Activated T-cell treated with anti-CD3 and anti-CD28 coated beads, Interleukin-2, amount 50 U/mL, for 1 hour (primary cell): ENCODE data around the gene TMEM50A.
"Not testable (repeated sequence)": the region's sequence is repeated elsewhere in the genome, so short reads cannot be mapped to it uniquely, and the experiment has no call there.

ENCODE experiments used
- DNase-seq: peaks from one replicate; pipeline ENCODE4 v3.0.0-alpha.2; 2020

Gene TMEM50A

DNA sequence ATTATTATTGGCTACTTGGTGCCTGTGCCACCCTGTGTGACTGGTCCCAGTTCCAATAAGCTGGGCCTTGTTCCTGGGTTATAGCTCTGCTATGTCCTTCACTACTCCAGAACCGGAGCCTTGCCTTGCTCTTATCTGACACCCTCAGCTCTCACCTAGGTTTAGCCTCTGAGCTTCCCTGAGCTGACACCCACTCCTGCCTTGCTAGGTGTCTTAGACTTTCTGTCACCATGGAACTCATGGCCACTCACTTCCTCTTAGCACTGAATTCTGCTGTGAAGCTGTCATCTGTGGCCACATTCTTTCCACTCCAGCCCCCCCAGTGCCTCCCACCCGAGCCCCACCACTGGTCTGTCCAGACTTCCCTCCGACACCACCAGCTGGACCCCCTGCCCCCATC lies 51.6 kb downstream of the TMEM50A start:
- not testable (repeated sequence) for DNase-seq

- no peak for DNase-seq
These were observed 54.7 kb downstream of the TMEM50A start for GRCh38 chr1:25392841-25393240.

- DNase-seq: not testable (repeated sequence)
These were observed 59.4 kb downstream of the TMEM50A start for GRCh38 chr1:25397549-25397948.

DNA sequence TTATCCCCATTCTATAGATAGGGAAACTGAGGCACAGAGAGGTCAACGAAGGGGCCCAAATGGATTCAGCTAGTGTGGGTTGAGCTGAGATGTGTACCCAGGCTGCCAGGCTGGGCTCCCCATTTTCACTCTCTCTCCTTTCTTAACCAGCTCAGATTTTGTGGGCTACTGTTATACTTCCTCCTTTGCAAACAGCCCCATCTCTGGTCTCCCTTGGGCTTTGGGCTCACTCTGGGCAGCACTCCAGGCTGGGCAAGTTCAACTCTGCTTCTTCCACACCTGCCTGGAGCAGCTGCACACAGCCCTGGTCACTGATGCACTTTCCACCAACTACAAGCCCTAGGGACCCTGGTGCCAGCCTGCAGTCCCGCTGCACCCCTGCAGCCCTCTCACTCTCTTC lies 59.9 kb downstream of the TMEM50A start:
- not testable (repeated sequence) for DNase-seq

GRCh38 chr1:25402947-25403803 lies 65.0 kb downstream of the TMEM50A start:
- DNase-seq: peak; percentile 29

DNA sequence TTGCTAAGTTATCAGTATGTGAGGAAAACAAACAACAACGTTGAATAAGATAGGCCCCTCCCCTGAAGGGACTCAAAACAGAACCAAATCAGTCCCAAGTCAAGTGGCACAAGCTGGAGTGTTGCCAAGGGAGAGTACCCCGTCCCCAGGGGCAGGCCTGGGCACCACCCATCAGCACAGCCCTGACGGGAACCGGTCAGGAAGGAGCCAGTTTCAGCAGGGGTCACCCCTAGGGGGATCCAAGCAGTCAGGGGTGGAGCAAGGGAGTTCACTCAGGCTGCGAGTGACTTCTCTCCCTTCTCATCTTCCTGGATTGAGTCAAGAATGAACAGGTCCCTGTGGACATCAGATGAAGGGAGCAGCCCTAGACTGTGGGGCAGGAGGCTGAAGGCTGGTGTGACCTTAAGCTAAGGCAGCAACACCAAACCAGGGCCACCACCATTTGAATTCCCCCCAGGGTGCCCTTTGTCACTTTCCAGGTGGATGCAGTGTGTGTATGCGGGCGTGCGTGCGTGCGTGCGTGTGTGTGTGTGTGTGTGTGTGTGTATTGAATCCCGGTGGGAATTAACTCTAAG lies 67.7 kb downstream of the TMEM50A start:
- DNase-seq: not testable (repeated sequence)

DNA sequence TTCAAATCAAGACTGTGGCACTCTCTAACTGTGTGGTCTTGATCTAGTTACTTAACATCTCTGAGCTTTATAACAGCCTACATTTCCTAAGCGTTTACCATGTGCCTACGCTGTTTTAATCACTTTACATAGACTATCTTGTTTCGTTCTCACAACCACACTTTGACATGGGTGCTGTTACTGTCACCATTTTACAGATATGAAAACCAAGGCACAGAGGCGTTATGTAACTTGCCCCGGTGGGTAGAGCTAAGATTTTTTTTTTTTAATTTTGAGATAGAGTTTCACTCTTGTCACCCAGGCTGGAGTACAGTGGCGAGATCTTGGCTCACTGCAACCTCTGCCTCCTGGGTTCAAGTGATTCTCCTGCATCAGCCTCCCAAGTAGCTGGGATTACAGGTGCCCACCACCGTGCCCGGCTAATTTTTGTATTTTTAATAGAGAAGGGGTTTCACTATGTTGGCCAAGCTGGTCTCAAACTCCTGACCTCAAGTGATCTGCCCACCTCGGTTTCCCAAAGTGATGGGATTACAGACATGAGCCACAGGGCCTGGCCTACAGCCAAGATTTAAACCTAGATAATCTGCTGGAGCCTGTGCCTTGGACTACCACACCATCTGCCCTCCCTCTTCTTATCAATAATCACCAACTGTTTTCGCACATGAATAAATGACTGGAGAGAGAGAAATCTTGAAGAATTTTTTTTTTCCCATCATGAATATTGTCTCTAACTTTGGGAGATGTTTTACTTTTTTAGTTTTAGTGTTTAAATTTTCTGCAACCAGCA lies 71.7 kb downstream of the TMEM50A start:
- not testable (repeated sequence) for DNase-seq
